Common myeloid progenitor, CD34-positive (primary cell): ENCODE data around the gene GALT.

Experiments used
- CTCF ChIA-PET: fragments of 350-600 bp; sonication (Branson Sonifier 250); formaldehyde crosslinking; loops from one replicate; lab custom pipeline; 2021; ENCODE audit warnings: antibody characterized with exemption; lab: Charles Lee
- POLR2A ChIA-PET: fragments of 350-600 bp; sonication (Branson Sonifier 250); formaldehyde crosslinking; loops from one replicate; lab custom pipeline; 2021; ENCODE audit warnings: antibody characterized with exemption; lab: Charles Lee
- DNase-seq, 3 donors: peaks; one replicate each; pipeline versions ENCODE4 v3.0.0 to v3.0.0-alpha.2; 2013
- H3K27ac ChIP-seq, 2 experiments: 1 replicate in 1 of 2; 2 replicates in 1 of 2; pipeline ENCODE4 v1.7.0; 2013; ENCODE audit warnings: inconsistent platforms in 2 of 2, low read length in 2 of 2, mild to moderate bottlenecking in 2 of 2, low read depth in 1 of 2, moderate library complexity in 1 of 2; ENCODE audit not compliant: severe bottlenecking in 2 of 2, insufficient read depth in 1 of 2, poor library complexity in 1 of 2
- H3K27me3 ChIP-seq, 5 experiments: replicated peaks in 2 of 5; 1 replicate in 3 of 5; 2 replicates in 2 of 5; pipeline versions ENCODE4 v1.6.1 to v1.7.0; 2013; ENCODE audit warnings: low read length in 4 of 5, mild to moderate bottlenecking in 2 of 5, moderate library complexity in 2 of 5, inconsistent platforms in 1 of 5; ENCODE audit not compliant: insufficient read depth in 5 of 5, control insufficient read depth in 4 of 5
- H3K36me3 ChIP-seq, 4 experiments: 1 replicate in 2 of 4; 2 replicates in 2 of 4; pipeline versions ENCODE4 v1.6.1 to v1.7.0; 2013; ENCODE audit warnings: low read length in 3 of 4, control low read depth in 1 of 4, mild to moderate bottlenecking in 1 of 4; ENCODE audit not compliant: control insufficient read depth in 4 of 4, insufficient read depth in 4 of 4
- H3K4me1 ChIP-seq, 4 experiments: 1 replicate in 3 of 4; 2 replicates in 1 of 4; pipeline versions ENCODE4 v1.6.1 to v1.7.1; 2013; ENCODE audit warnings: low read length in 3 of 4, mild to moderate bottlenecking in 3 of 4, control low read depth in 1 of 4, inconsistent platforms in 1 of 4, moderate library complexity in 1 of 4; ENCODE audit not compliant: control insufficient read depth in 4 of 4, insufficient read depth in 4 of 4; ENCODE audit errors: control extremely low read depth in 1 of 4
- H3K4me3 ChIP-seq, 7 experiments: 1 replicate in 4 of 7; 2 replicates in 3 of 7; pipeline versions ENCODE4 v1.5.1 to v1.7.0; 2013; ENCODE audit warnings: mild to moderate bottlenecking in 7 of 7, low read length in 6 of 7, moderate library complexity in 6 of 7, inconsistent platforms in 2 of 7, low read depth in 2 of 7, control low read depth in 1 of 7; ENCODE audit not compliant: insufficient read depth in 4 of 7, control insufficient read depth in 1 of 7; ENCODE audit errors: extremely low read depth in 1 of 7
- H3K9me3 ChIP-seq, 5 experiments: 1 replicate in 4 of 5; 2 replicates in 1 of 5; pipeline versions ENCODE4 v1.6.1 to v1.7.1; 2013; ENCODE audit warnings: low read length in 4 of 5, mild to moderate bottlenecking in 2 of 5, inconsistent platforms in 1 of 5, low read depth in 1 of 5, moderate library complexity in 1 of 5; ENCODE audit not compliant: control insufficient read depth in 4 of 5, insufficient read depth in 2 of 5; ENCODE audit errors: control extremely low read depth in 1 of 5
- WGBS: methylation state at CpG from one replicate; pipeline ENCODE4 v1.1.5; 2013; ENCODE audit not compliant: insufficient coverage; 5-methylcytosine and 5-hydroxymethylcytosine counted together

Gene GALT

GRCh38 chr9:34693560-34693959, 47.1 kb downstream of the GALT start:
- no CpG with 5 or more reads among the region's 2 CpGs for WGBS

GRCh38 chr9:34694811-34695210, 48.3 kb downstream of the GALT start:
- H3K4me3 ChIP-seq: no peak overlapping the region
- H3K27me3 ChIP-seq: peaks cover 0 to 3% (median 1%) of the 10 kb centered on the region in 5 experiments
- H3K4me1 ChIP-seq: peaks cover 3 to 22% (median 16%) of the 10 kb centered on the region in 4 experiments
- H3K9me3 ChIP-seq: peaks cover 0 to 5% (median 0%) of the 10 kb centered on the region in 5 experiments
- ChIA-PET CTCF (interaction anchor here (1.0 to 5.3 kb wide), 3 partner anchors 8 to 20 kb away, joined by 4 to 43 read pairs (median 27); no protein-coding TSS in a partner anchor), POLR2A (no interaction called here)
- no peaks in the 10 kb centered on the region for H3K36me3 ChIP-seq
- no peak overlapping the region for H3K27ac ChIP-seq
- DNase-seq: no peak

More at GRCh38 chr9:34693560-34693959, 47.1 kb downstream of the GALT start:
- no peak for DNase-seq
- POLR2A ChIA-PET: no interaction called here
- Histone ChIP-seq H3K27ac (no peak overlapping the region), H3K4me3 (no peak overlapping the region), H3K36me3 (no peaks in the 10 kb centered on the region), H3K27me3 (peaks cover 0 to 3% (median 0%) of the 10 kb centered on the region in 5 experiments), H3K4me1 (peaks cover 3 to 22% (median 16%) of the 10 kb centered on the region in 4 experiments), H3K9me3 (peaks cover 0 to 5% (median 0%) of the 10 kb centered on the region in 5 experiments)
- CTCF ChIA-PET: interaction anchor here (1.6 to 5.3 kb wide), 3 partner anchors 10 to 23 kb away, joined by 3 to 43 read pairs (median 27); no protein-coding TSS in a partner anchor
